ENCODE data around the gene EFEMP1. TPM values are rescaled to one million over a fixed set of nuclear protein-coding genes. Genes with fewer than 3 reads are reported as not detected.

The EFEMP1 gene
- total RNA-seq, 2 experiments from 2014 or later: not detected

GRCh38 chr2:55891671-55892094 is 31.9 kb downstream of the EFEMP1 start:
- ChIA-PET POLR2A (no interaction called here), CTCF (no interaction called here)
- no peaks in the 10 kb centered on the region for H3K9me3 Mint-ChIP-seq (ENCODE audit: low read depth)
- peaks cover 4% of the 10 kb centered on the region for H3K27me3 Mint-ChIP-seq
- no peaks in the 10 kb centered on the region for H3K36me3 Mint-ChIP-seq (ENCODE audit: low read depth)
- no peak overlapping the region for H3K4me3 Mint-ChIP-seq
- H3K4me1 Mint-ChIP-seq: no peaks in the 10 kb centered on the region
- intact Hi-C loops (cut with DNase I, micrococcal nuclease): no loop called here
- DNase-seq (no peak), ATAC-seq (no peak)
- H3K27ac Mint-ChIP-seq: no peak overlapping the region

- ChIA-PET POLR2A (no interaction called here), CTCF (no interaction called here)
- DNase-seq: no peak
- no peak for ATAC-seq
- H3K27me3 Mint-ChIP-seq: peaks cover 4% of the 10 kb centered on the region
- no peaks in the 10 kb centered on the region for H3K36me3 Mint-ChIP-seq (ENCODE audit: low read depth)
- intact Hi-C loops (cut with DNase I, micrococcal nuclease): no loop called here
- H3K27ac Mint-ChIP-seq: no peak overlapping the region
- H3K4me1 Mint-ChIP-seq: no peaks in the 10 kb centered on the region
- H3K9me3 Mint-ChIP-seq (ENCODE audit: low read depth): no peaks in the 10 kb centered on the region
- H3K4me3 Mint-ChIP-seq: no peak overlapping the region
Observed at GRCh38 chr2:55888936-55889335, 34.6 kb downstream of the EFEMP1 start.

- H3K27me3 Mint-ChIP-seq: peaks cover 2% of the 10 kb centered on the region
- no peaks in the 10 kb centered on the region for H3K4me1 Mint-ChIP-seq
- DNase-seq (no peak), ATAC-seq (no peak)
- CTCF ChIA-PET: no interaction called here
- H3K9me3 Mint-ChIP-seq (ENCODE audit: low read depth): no peaks in the 10 kb centered on the region
- no peaks in the 10 kb centered on the region for H3K36me3 Mint-ChIP-seq (ENCODE audit: low read depth)
- POLR2A ChIA-PET: no interaction called here
- intact Hi-C loops (cut with DNase I, micrococcal nuclease): no loop called here
- no peak overlapping the region for H3K27ac Mint-ChIP-seq
- H3K4me3 Mint-ChIP-seq: no peak overlapping the region
Observed at GRCh38 chr2:55887901-55888624, 35.5 kb downstream of the EFEMP1 start.

GRCh38 chr2:55887351-55887750 is 36.2 kb downstream of the EFEMP1 start:
- Mint-ChIP-seq H3K4me1 (no peaks in the 10 kb centered on the region), H3K27me3 (peaks cover 2% of the 10 kb centered on the region), H3K36me3 (ENCODE audit: low read depth) (no peaks in the 10 kb centered on the region), H3K9me3 (ENCODE audit: low read depth) (no peaks in the 10 kb centered on the region), H3K4me3 (no peak overlapping the region), H3K27ac (no peak overlapping the region)
- intact Hi-C loops (cut with DNase I, micrococcal nuclease): no loop called here
- ATAC-seq (no peak), DNase-seq (no peak)
- CTCF ChIA-PET: no interaction called here
- POLR2A ChIA-PET: interaction anchor here (0.6 kb wide), 1 partner anchor 9 kb away, joined by 3 read pairs; no protein-coding TSS in a partner anchor

- intact Hi-C loops (cut with DNase I, micrococcal nuclease): no loop called here
Observed at GRCh38 chr2:55885944-55886281, 37.7 kb downstream of the EFEMP1 start.

GRCh38 chr2:55885127-55885943 is 38.2 kb downstream of the EFEMP1 start:
- DNase-seq: no peak
- POLR2A ChIA-PET: no interaction called here

More at GRCh38 chr2:55885944-55886281, 37.7 kb downstream of the EFEMP1 start:
- peaks cover 2% of the 10 kb centered on the region for H3K27me3 Mint-ChIP-seq
- H3K9me3 Mint-ChIP-seq (ENCODE audit: low read depth): no peaks in the 10 kb centered on the region
- H3K36me3 Mint-ChIP-seq (ENCODE audit: low read depth): no peaks in the 10 kb centered on the region
- DNase-seq (no peak), ATAC-seq (no peak)
- no peaks in the 10 kb centered on the region for H3K4me1 Mint-ChIP-seq
- POLR2A ChIA-PET: no interaction called here
- CTCF ChIA-PET: no interaction called here
- H3K4me3 Mint-ChIP-seq: no peak overlapping the region
- H3K27ac Mint-ChIP-seq: no peak overlapping the region

GRCh38 chr2:55883829-55884228 is 39.8 kb downstream of the EFEMP1 start:
- DNase-seq (no peak), ATAC-seq (no peak)
- ChIA-PET POLR2A (no interaction called here), CTCF (no interaction called here)
- Mint-ChIP-seq H3K4me1 (no peaks in the 10 kb centered on the region), H3K27me3 (peaks cover 2% of the 10 kb centered on the region), H3K27ac (no peak overlapping the region), H3K4me3 (no peak overlapping the region), H3K36me3 (ENCODE audit: low read depth) (no peaks in the 10 kb centered on the region), H3K9me3 (ENCODE audit: low read depth) (no peaks in the 10 kb centered on the region)
- intact Hi-C loops (cut with DNase I, micrococcal nuclease): no loop called here

More at GRCh38 chr2:55885127-55885943, 38.2 kb downstream of the EFEMP1 start:
- H3K4me1 Mint-ChIP-seq: no peaks in the 10 kb centered on the region
- CTCF ChIA-PET: interaction anchor here (0.7 kb wide), 1 partner anchor 84 kb away, joined by 3 read pairs; no protein-coding TSS in a partner anchor
- intact Hi-C loops (cut with DNase I, micrococcal nuclease): no loop called here
- H3K4me3 Mint-ChIP-seq: no peak overlapping the region
- peaks cover 2% of the 10 kb centered on the region for H3K27me3 Mint-ChIP-seq
- H3K9me3 Mint-ChIP-seq (ENCODE audit: low read depth): no peaks in the 10 kb centered on the region
- no peak overlapping the region for H3K27ac Mint-ChIP-seq
- no peaks in the 10 kb centered on the region for H3K36me3 Mint-ChIP-seq (ENCODE audit: low read depth)
- no peak for ATAC-seq

GRCh38 chr2:55883357-55883756 is 40.2 kb downstream of the EFEMP1 start:
- DNase-seq (no peak), ATAC-seq (no peak)
- no peak overlapping the region for H3K27ac Mint-ChIP-seq
- H3K36me3 Mint-ChIP-seq (ENCODE audit: low read depth): no peaks in the 10 kb centered on the region
- no peaks in the 10 kb centered on the region for H3K4me1 Mint-ChIP-seq
- no peak overlapping the region for H3K4me3 Mint-ChIP-seq
- intact Hi-C loops (cut with DNase I, micrococcal nuclease): no loop called here
- ChIA-PET CTCF (no interaction called here), POLR2A (no interaction called here)
- H3K9me3 Mint-ChIP-seq (ENCODE audit: low read depth): no peaks in the 10 kb centered on the region
- H3K27me3 Mint-ChIP-seq: peaks cover 2% of the 10 kb centered on the region

GRCh38 chr2:55882954-55883353 is 40.6 kb downstream of the EFEMP1 start:
- Mint-ChIP-seq H3K9me3 (ENCODE audit: low read depth) (no peaks in the 10 kb centered on the region), H3K36me3 (ENCODE audit: low read depth) (no peaks in the 10 kb centered on the region), H3K4me3 (no peak overlapping the region), H3K27me3 (peaks cover 2% of the 10 kb centered on the region), H3K27ac (no peak overlapping the region), H3K4me1 (no peaks in the 10 kb centered on the region)
- ChIA-PET CTCF (no interaction called here), POLR2A (no interaction called here)
- intact Hi-C loops (cut with DNase I, micrococcal nuclease): no loop called here
- ATAC-seq (no peak), DNase-seq (no peak)

- Mint-ChIP-seq H3K4me1 (no peaks in the 10 kb centered on the region), H3K36me3 (ENCODE audit: low read depth) (no peaks in the 10 kb centered on the region), H3K27me3 (peaks cover 2% of the 10 kb centered on the region), H3K9me3 (ENCODE audit: low read depth) (no peaks in the 10 kb centered on the region), H3K4me3 (no peak overlapping the region), H3K27ac (no peak overlapping the region)
- ChIA-PET POLR2A (no interaction called here), CTCF (interaction anchor here (0.7 kb wide), 1 partner anchor 68 kb away, joined by 3 read pairs; no protein-coding TSS in a partner anchor)
- intact Hi-C loops (cut with DNase I, micrococcal nuclease): no loop called here
- ATAC-seq (no peak), DNase-seq (no peak)
Observed at GRCh38 chr2:55880416-55881143, 43.0 kb downstream of the EFEMP1 start.

- H3K4me3 Mint-ChIP-seq: no peak overlapping the region
- DNase-seq (no peak), ATAC-seq (no peak)
- CTCF ChIA-PET: interaction anchor here (0.7 kb wide), 1 partner anchor 69 kb away, joined by 3 read pairs; no protein-coding TSS in a partner anchor
- intact Hi-C loops (cut with DNase I, micrococcal nuclease): no loop called here
- no peaks in the 10 kb centered on the region for H3K4me1 Mint-ChIP-seq
- H3K27me3 Mint-ChIP-seq: peaks cover 2% of the 10 kb centered on the region
- H3K27ac Mint-ChIP-seq: no peak overlapping the region
- H3K9me3 Mint-ChIP-seq (ENCODE audit: low read depth): no peaks in the 10 kb centered on the region
- no peaks in the 10 kb centered on the region for H3K36me3 Mint-ChIP-seq (ENCODE audit: low read depth)
- POLR2A ChIA-PET: no interaction called here
Observed at GRCh38 chr2:55879976-55880375, 43.6 kb downstream of the EFEMP1 start.

GRCh38 chr2:55877087-55877436 is 46.5 kb downstream of the EFEMP1 start:
- Mint-ChIP-seq H3K4me3 (no peak overlapping the region), H3K9me3 (ENCODE audit: low read depth) (no peaks in the 10 kb centered on the region), H3K27me3 (peaks cover 2% of the 10 kb centered on the region), H3K36me3 (ENCODE audit: low read depth) (no peaks in the 10 kb centered on the region), H3K4me1 (no peaks in the 10 kb centered on the region), H3K27ac (no peak overlapping the region)
- DNase-seq (no peak), ATAC-seq (no peak)
- ChIA-PET CTCF (interaction anchor here (0.6 kb wide), 1 partner anchor 69 kb away, joined by 3 read pairs; no protein-coding TSS in a partner anchor), POLR2A (no interaction called here)
- intact Hi-C loops (cut with DNase I, micrococcal nuclease): no loop called here

All from activated CD4-positive, alpha-beta T cell treated with anti-CD3 and anti-CD28 coated beads for 36 hours (primary cell).